SJSA1 (cell line): ENCODE measurements around the gene ARV1. TPM values are rescaled to one million over a fixed set of nuclear protein-coding genes. Genes with fewer than 3 reads are reported as not detected.
"Not testable (repeated sequence)": the region's sequence is repeated elsewhere in the genome, so short reads cannot be mapped to it uniquely, and the experiment has no call there.

Experiments used
- DNase-seq, 2 experiments: peaks; one replicate each; pipeline ENCODE4 v3.0.0-alpha.2; 2015 to 2020; ENCODE audit warnings: low spot score in 2 of 2, low read depth in 1 of 2
- H3K27ac ChIP-seq: fragments of 250-450 bp; sonication (Bioruptor Pico); 2 replicates; pipeline ENCODE4 v1.5.1; 2020; ENCODE audit warnings: mild to moderate bottlenecking, moderate library complexity
- H3K27me3 ChIP-seq: fragments of 250-450 bp; sonication (Bioruptor Pico); replicated peaks from 2 replicates; pipeline ENCODE4 v1.5.1; 2020; ENCODE audit warnings: mild to moderate bottlenecking, moderate library complexity
- H3K36me3 ChIP-seq: fragments of 250-450 bp; sonication (Bioruptor Pico); 2 replicates; pipeline ENCODE4 v1.5.1; 2020; ENCODE audit warnings: mild to moderate bottlenecking
- H3K4me1 ChIP-seq: fragments of 250-450 bp; sonication (Bioruptor Pico); replicated peaks from 2 replicates; pipeline ENCODE4 v1.6.1; 2021; ENCODE audit warnings: mild to moderate bottlenecking
- H3K4me3 ChIP-seq: fragments of 250-450 bp; sonication (Bioruptor Pico); 2 replicates; pipeline ENCODE4 v1.5.1; 2020; ENCODE audit warnings: mild to moderate bottlenecking
- H3K9me3 ChIP-seq: fragments of 250-450 bp; sonication (Bioruptor Pico); replicated peaks from 2 replicates; pipeline ENCODE4 v1.5.1; 2020; ENCODE audit warnings: mild to moderate bottlenecking
- total RNA-seq: library from RNA; depleted of rRNA; stranded (reverse); fragments of >200 nt; shearing (Covaris generic); gene quantifications from 2 replicates; pipeline ENCODE4 v1.2.3, GENCODE V29; 2014

Gene ARV1
- total RNA-seq, 1 experiment from 2014 or later: 23.6 TPM

- Histone ChIP-seq H3K4me1 (peaks cover 15% of the 10 kb centered on the region), H3K27ac (no peak overlapping the region), H3K9me3 (no peaks in the 10 kb centered on the region), H3K36me3 (peaks cover 9% of the 10 kb centered on the region; the same call in 1 of the 2 replicates), H3K27me3 (no peaks in the 10 kb centered on the region), H3K4me3 (no peak overlapping the region)
- DNase-seq: no peak
Measured at GRCh38 chr1:231016234-231016633, 37.3 kb downstream of the ARV1 start.

- peaks cover 9% of the 10 kb centered on the region; the same call in 1 of the 2 replicates for H3K36me3 ChIP-seq
- no peaks in the 10 kb centered on the region for H3K9me3 ChIP-seq
- no peaks in the 10 kb centered on the region for H3K27me3 ChIP-seq
- no peak overlapping the region for H3K4me3 ChIP-seq
- H3K4me1 ChIP-seq: peaks cover 22% of the 10 kb centered on the region
- DNase-seq: no peak
- no peak overlapping the region for H3K27ac ChIP-seq
Measured at GRCh38 chr1:231016966-231017365, 38.1 kb downstream of the ARV1 start.

- Histone ChIP-seq H3K4me1 (peaks cover 22% of the 10 kb centered on the region), H3K27me3 (no peaks in the 10 kb centered on the region), H3K27ac (no peak overlapping the region), H3K4me3 (no peak overlapping the region), H3K36me3 (peaks cover 9% of the 10 kb centered on the region; the same call in 1 of the 2 replicates), H3K9me3 (no peaks in the 10 kb centered on the region)
- DNase-seq: no peak
Measured at GRCh38 chr1:231019711-231020110, 40.8 kb downstream of the ARV1 start.

- DNase-seq: no peak
- H3K36me3 ChIP-seq: peaks cover 9% of the 10 kb centered on the region; the same call in 1 of the 2 replicates
Measured at GRCh38 chr1:231020139-231020601, 41.3 kb downstream of the ARV1 start.

GRCh38 chr1:231020816-231021215 lies 41.9 kb downstream of the ARV1 start:
- 0 out of 2 replicates have a peak overlapping the region, but pooled peaks have one; percentile 40 for H3K27ac ChIP-seq
- H3K4me3 ChIP-seq: no peak overlapping the region
- peaks cover 9% of the 10 kb centered on the region; the same call in 1 of the 2 replicates for H3K36me3 ChIP-seq
- no peaks in the 10 kb centered on the region for H3K9me3 ChIP-seq
- no peaks in the 10 kb centered on the region for H3K27me3 ChIP-seq
- peaks cover 22% of the 10 kb centered on the region for H3K4me1 ChIP-seq
- peak; percentile 33 to 34 for DNase-seq

More at GRCh38 chr1:231020139-231020601, 41.3 kb downstream of the ARV1 start:
- H3K27me3 ChIP-seq: no peaks in the 10 kb centered on the region
- H3K4me3 ChIP-seq: no peak overlapping the region
- no peaks in the 10 kb centered on the region for H3K9me3 ChIP-seq
- H3K4me1 ChIP-seq: peaks cover 22% of the 10 kb centered on the region
- H3K27ac ChIP-seq: 0 out of 2 replicates have a peak overlapping the region, but pooled peaks have one; percentile 40

- H3K27ac ChIP-seq: no peak overlapping the region
- H3K4me1 ChIP-seq: peaks cover 22% of the 10 kb centered on the region
- H3K9me3 ChIP-seq: no peaks in the 10 kb centered on the region
- peak; percentile 23 to 45 for DNase-seq
- no peak overlapping the region for H3K4me3 ChIP-seq
- peaks cover 9% of the 10 kb centered on the region; the same call in 1 of the 2 replicates for H3K36me3 ChIP-seq
- no peaks in the 10 kb centered on the region for H3K27me3 ChIP-seq
Measured at GRCh38 chr1:231021540-231022031, 42.7 kb downstream of the ARV1 start.

GRCh38 chr1:231022543-231022942 lies 43.6 kb downstream of the ARV1 start:
- not testable (repeated sequence) for H3K27ac ChIP-seq, H3K4me3 ChIP-seq, H3K27me3 ChIP-seq, H3K36me3 ChIP-seq, DNase-seq, H3K9me3 ChIP-seq
- H3K4me1 ChIP-seq: peaks cover 22% of the 10 kb centered on the region

GRCh38 chr1:231023150-231023549 lies 44.3 kb downstream of the ARV1 start:
- Histone ChIP-seq H3K27me3 (no peaks in the 10 kb centered on the region), H3K27ac (no peak overlapping the region), H3K9me3 (no peaks in the 10 kb centered on the region), H3K4me1 (peaks cover 22% of the 10 kb centered on the region), H3K36me3 (peaks cover 6% of the 10 kb centered on the region; the same call in 1 of the 2 replicates), H3K4me3 (no peak overlapping the region)
- DNase-seq: no peak

GRCh38 chr1:231026576-231026975 lies 47.7 kb downstream of the ARV1 start:
- no peak for DNase-seq
- Histone ChIP-seq H3K9me3 (no peaks in the 10 kb centered on the region), H3K4me1 (peaks cover 4% of the 10 kb centered on the region), H3K27ac (no peak overlapping the region), H3K27me3 (no peaks in the 10 kb centered on the region), H3K4me3 (no peak overlapping the region), H3K36me3 (no peaks in the 10 kb centered on the region)

GRCh38 chr1:231027136-231027925 lies 48.4 kb downstream of the ARV1 start:
- no peak overlapping the region for H3K27ac ChIP-seq
- H3K36me3 ChIP-seq: no peaks in the 10 kb centered on the region
- no peak overlapping the region for H3K4me3 ChIP-seq
- no peaks in the 10 kb centered on the region for H3K4me1 ChIP-seq
- no peaks in the 10 kb centered on the region for H3K27me3 ChIP-seq
- no peaks in the 10 kb centered on the region for H3K9me3 ChIP-seq
- no peak for DNase-seq

- DNase-seq: no peak
- Histone ChIP-seq H3K4me3 (no peak overlapping the region), H3K9me3 (no peaks in the 10 kb centered on the region), H3K27ac (no peak overlapping the region), H3K36me3 (no peaks in the 10 kb centered on the region), H3K27me3 (no peaks in the 10 kb centered on the region), H3K4me1 (no peaks in the 10 kb centered on the region)
Measured at GRCh38 chr1:231027971-231028370, 49.1 kb downstream of the ARV1 start.

- DNase-seq: no peak
- no peaks in the 10 kb centered on the region for H3K36me3 ChIP-seq
- no peaks in the 10 kb centered on the region for H3K27me3 ChIP-seq
- H3K27ac ChIP-seq: no peak overlapping the region
- H3K4me1 ChIP-seq: no peaks in the 10 kb centered on the region
- H3K9me3 ChIP-seq: no peaks in the 10 kb centered on the region
- H3K4me3 ChIP-seq: no peak overlapping the region
Measured at GRCh38 chr1:231028682-231029081, 49.8 kb downstream of the ARV1 start.

- DNase-seq, H3K27me3 ChIP-seq, H3K4me3 ChIP-seq, H3K27ac ChIP-seq, H3K4me1 ChIP-seq, H3K9me3 ChIP-seq, H3K36me3 ChIP-seq: not testable (repeated sequence)
Measured at GRCh38 chr1:231029247-231029646, 50.4 kb downstream of the ARV1 start.

GRCh38 chr1:231029841-231030240 lies 50.9 kb downstream of the ARV1 start:
- Histone ChIP-seq H3K36me3 (no peaks in the 10 kb centered on the region), H3K27ac (no peak overlapping the region), H3K4me1 (no peaks in the 10 kb centered on the region), H3K9me3 (no peaks in the 10 kb centered on the region), H3K4me3 (no peak overlapping the region), H3K27me3 (no peaks in the 10 kb centered on the region)
- DNase-seq: no peak
